ENCODE results near the gene PEX13.
"Not testable (repeated sequence)": the region's sequence is repeated elsewhere in the genome, so short reads cannot be mapped to it uniquely, and the experiment has no call there.

Gene PEX13

GRCh38 chr2:60980071-60980815 is 37.3 kb upstream of the PEX13 start:
- Histone ChIP-seq H3K36me3 (ENCODE audit: low read depth) (no peaks in the 10 kb centered on the region), H3K27ac (ENCODE audit: poor library complexity, severe bottlenecking) (no peak overlapping the region), H3K4me1 (ENCODE audit: insufficient read depth, poor library complexity, severe bottlenecking) (no peaks in the 10 kb centered on the region), H3K4me3 (ENCODE audit: severe bottlenecking) (no peak overlapping the region), H3K9me3 (ENCODE audit: severe bottlenecking) (no peaks in the 10 kb centered on the region), H3K27me3 (ENCODE audit: insufficient read depth, poor library complexity, severe bottlenecking) (no peaks in the 10 kb centered on the region)
- ATAC-seq (ENCODE audit: low read depth) = no peak
- TF ChIP-seq CTCF (IDR thresholded peaks at IDR 0.05; ENCODE audit: poor library complexity, severe bottlenecking) = no peak
- DNase-seq (ENCODE audit: low spot score) = no peak

- not testable (repeated sequence) for H3K4me1 ChIP-seq (ENCODE audit: insufficient read depth, poor library complexity, severe bottlenecking); DNase-seq (ENCODE audit: low spot score); H3K27me3 ChIP-seq (ENCODE audit: insufficient read depth, poor library complexity, severe bottlenecking); ATAC-seq (ENCODE audit: low read depth); H3K9me3 ChIP-seq (ENCODE audit: severe bottlenecking); H3K36me3 ChIP-seq (ENCODE audit: low read depth); H3K4me3 ChIP-seq (ENCODE audit: severe bottlenecking); H3K27ac ChIP-seq (ENCODE audit: poor library complexity, severe bottlenecking)
These were observed 35.5 kb upstream of the PEX13 start for GRCh38 chr2:60982066-60982465.

GRCh38 chr2:60984720-60985119 is 32.8 kb upstream of the PEX13 start:
- no peak overlapping the region for H3K4me3 ChIP-seq (ENCODE audit: severe bottlenecking)
- H3K36me3 ChIP-seq (ENCODE audit: low read depth) = no peaks in the 10 kb centered on the region
- DNase-seq (ENCODE audit: low spot score) (no peak), ATAC-seq (ENCODE audit: low read depth) (no peak)
- H3K27me3 ChIP-seq (ENCODE audit: insufficient read depth, poor library complexity, severe bottlenecking) = no peaks in the 10 kb centered on the region
- no peak for TF ChIP-seq CTCF (IDR thresholded peaks at IDR 0.05; ENCODE audit: poor library complexity, severe bottlenecking)
- H3K27ac ChIP-seq (ENCODE audit: poor library complexity, severe bottlenecking) = no peak overlapping the region
- no peaks in the 10 kb centered on the region for H3K4me1 ChIP-seq (ENCODE audit: insufficient read depth, poor library complexity, severe bottlenecking)
- no peaks in the 10 kb centered on the region for H3K9me3 ChIP-seq (ENCODE audit: severe bottlenecking)

- Histone ChIP-seq H3K36me3 (ENCODE audit: low read depth) (no peaks in the 10 kb centered on the region), H3K4me1 (ENCODE audit: insufficient read depth, poor library complexity, severe bottlenecking) (no peaks in the 10 kb centered on the region), H3K27ac (ENCODE audit: poor library complexity, severe bottlenecking) (no peak overlapping the region), H3K4me3 (ENCODE audit: severe bottlenecking) (no peak overlapping the region), H3K9me3 (ENCODE audit: severe bottlenecking) (peaks cover 1% of the 10 kb centered on the region), H3K27me3 (ENCODE audit: insufficient read depth, poor library complexity, severe bottlenecking) (no peaks in the 10 kb centered on the region)
- no peak for ATAC-seq (ENCODE audit: low read depth)
- no peak for DNase-seq (ENCODE audit: low spot score)
- TF ChIP-seq CTCF (IDR thresholded peaks at IDR 0.05; ENCODE audit: poor library complexity, severe bottlenecking) = no peak
These were observed 30.5 kb upstream of the PEX13 start for GRCh38 chr2:60987041-60987440.

GRCh38 chr2:60987656-60988055 is 29.9 kb upstream of the PEX13 start:
- H3K4me1 ChIP-seq (ENCODE audit: insufficient read depth, poor library complexity, severe bottlenecking); H3K9me3 ChIP-seq (ENCODE audit: severe bottlenecking); H3K36me3 ChIP-seq (ENCODE audit: low read depth); ATAC-seq (ENCODE audit: low read depth); H3K27ac ChIP-seq (ENCODE audit: poor library complexity, severe bottlenecking); DNase-seq (ENCODE audit: low spot score); H3K27me3 ChIP-seq (ENCODE audit: insufficient read depth, poor library complexity, severe bottlenecking); H3K4me3 ChIP-seq (ENCODE audit: severe bottlenecking): not testable (repeated sequence)

GRCh38 chr2:60989259-60989658 is 28.3 kb upstream of the PEX13 start:
- H3K27me3 ChIP-seq (ENCODE audit: insufficient read depth, poor library complexity, severe bottlenecking) = no peaks in the 10 kb centered on the region
- ATAC-seq (ENCODE audit: low read depth) = no peak
- H3K9me3 ChIP-seq (ENCODE audit: severe bottlenecking) = peaks cover 6% of the 10 kb centered on the region
- TF ChIP-seq CTCF (IDR thresholded peaks at IDR 0.05; ENCODE audit: poor library complexity, severe bottlenecking) = no peak
- H3K27ac ChIP-seq (ENCODE audit: poor library complexity, severe bottlenecking) = no peak overlapping the region
- H3K4me1 ChIP-seq (ENCODE audit: insufficient read depth, poor library complexity, severe bottlenecking) = no peaks in the 10 kb centered on the region
- no peaks in the 10 kb centered on the region for H3K36me3 ChIP-seq (ENCODE audit: low read depth)
- H3K4me3 ChIP-seq (ENCODE audit: severe bottlenecking) = no peak overlapping the region
- no peak for DNase-seq (ENCODE audit: low spot score)

Data from RWPE2 (cell line).